Measurements from ENCODE around the gene DNAJC7.

Gene DNAJC7

DNA sequence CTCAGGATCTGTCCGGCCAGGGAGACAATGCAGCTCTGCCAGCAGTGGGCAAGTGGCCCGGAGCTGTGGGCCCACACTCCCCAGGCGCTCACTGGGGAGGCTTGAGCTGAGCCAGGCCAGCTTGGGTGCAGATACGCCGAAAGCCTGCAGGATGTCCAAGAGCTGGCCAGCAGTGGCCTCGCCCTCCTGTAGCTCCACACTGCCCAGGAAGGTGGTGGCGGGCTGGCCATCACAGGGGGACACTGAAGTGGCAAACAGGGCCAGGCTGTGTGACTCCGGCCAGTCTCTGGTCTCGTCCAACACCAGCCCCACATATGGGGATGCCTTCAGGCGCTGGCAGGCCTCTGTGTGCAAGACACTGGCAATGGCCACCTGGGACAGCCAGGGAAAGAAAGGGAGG lies 23.6 kb upstream of the DNAJC7 start:
- no peak for TF ChIP-seq POLR2AphosphoS5 (IDR thresholded peaks at IDR 0.05; ENCODE audit: low read depth, low read length)
- no peak for TF ChIP-seq TAF1 (IDR thresholded peaks at IDR 0.05; ENCODE audit: borderline replicate concordance, insufficient read depth, low read length)
- TF ChIP-seq FOXP2 (optimal IDR thresholded peaks at IDR 0.05; ENCODE audit: borderline replicate concordance, extremely low read depth, extremely low read length, insufficient read depth): no peak
- TF ChIP-seq SIN3A (IDR thresholded peaks at IDR 0.05; ENCODE audit: borderline replicate concordance, insufficient read depth, low read length): no peak
- TF ChIP-seq, protein P1, sequence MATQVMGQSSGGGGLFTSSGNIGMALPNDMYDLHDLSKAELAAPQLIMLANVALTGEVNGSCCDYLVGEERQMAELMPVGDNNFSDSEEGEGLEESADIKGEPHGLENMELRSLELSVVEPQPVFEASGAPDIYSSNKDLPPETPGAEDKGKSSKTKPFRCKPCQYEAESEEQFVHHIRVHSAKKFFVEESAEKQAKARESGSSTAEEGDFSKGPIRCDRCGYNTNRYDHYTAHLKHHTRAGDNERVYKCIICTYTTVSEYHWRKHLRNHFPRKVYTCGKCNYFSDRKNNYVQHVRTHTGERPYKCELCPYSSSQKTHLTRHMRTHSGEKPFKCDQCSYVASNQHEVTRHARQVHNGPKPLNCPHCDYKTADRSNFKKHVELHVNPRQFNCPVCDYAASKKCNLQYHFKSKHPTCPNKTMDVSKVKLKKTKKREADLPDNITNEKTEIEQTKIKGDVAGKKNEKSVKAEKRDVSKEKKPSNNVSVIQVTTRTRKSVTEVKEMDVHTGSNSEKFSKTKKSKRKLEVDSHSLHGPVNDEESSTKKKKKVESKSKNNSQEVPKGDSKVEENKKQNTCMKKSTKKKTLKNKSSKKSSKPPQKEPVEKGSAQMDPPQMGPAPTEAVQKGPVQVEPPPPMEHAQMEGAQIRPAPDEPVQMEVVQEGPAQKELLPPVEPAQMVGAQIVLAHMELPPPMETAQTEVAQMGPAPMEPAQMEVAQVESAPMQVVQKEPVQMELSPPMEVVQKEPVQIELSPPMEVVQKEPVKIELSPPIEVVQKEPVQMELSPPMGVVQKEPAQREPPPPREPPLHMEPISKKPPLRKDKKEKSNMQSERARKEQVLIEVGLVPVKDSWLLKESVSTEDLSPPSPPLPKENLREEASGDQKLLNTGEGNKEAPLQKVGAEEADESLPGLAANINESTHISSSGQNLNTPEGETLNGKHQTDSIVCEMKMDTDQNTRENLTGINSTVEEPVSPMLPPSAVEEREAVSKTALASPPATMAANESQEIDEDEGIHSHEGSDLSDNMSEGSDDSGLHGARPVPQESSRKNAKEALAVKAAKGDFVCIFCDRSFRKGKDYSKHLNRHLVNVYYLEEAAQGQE (IDR thresholded peaks at IDR 0.05; ENCODE audit: insufficient read depth in 1 of 2, low read depth in 2 of 2, low read length in 2 of 2): no peak

DNA sequence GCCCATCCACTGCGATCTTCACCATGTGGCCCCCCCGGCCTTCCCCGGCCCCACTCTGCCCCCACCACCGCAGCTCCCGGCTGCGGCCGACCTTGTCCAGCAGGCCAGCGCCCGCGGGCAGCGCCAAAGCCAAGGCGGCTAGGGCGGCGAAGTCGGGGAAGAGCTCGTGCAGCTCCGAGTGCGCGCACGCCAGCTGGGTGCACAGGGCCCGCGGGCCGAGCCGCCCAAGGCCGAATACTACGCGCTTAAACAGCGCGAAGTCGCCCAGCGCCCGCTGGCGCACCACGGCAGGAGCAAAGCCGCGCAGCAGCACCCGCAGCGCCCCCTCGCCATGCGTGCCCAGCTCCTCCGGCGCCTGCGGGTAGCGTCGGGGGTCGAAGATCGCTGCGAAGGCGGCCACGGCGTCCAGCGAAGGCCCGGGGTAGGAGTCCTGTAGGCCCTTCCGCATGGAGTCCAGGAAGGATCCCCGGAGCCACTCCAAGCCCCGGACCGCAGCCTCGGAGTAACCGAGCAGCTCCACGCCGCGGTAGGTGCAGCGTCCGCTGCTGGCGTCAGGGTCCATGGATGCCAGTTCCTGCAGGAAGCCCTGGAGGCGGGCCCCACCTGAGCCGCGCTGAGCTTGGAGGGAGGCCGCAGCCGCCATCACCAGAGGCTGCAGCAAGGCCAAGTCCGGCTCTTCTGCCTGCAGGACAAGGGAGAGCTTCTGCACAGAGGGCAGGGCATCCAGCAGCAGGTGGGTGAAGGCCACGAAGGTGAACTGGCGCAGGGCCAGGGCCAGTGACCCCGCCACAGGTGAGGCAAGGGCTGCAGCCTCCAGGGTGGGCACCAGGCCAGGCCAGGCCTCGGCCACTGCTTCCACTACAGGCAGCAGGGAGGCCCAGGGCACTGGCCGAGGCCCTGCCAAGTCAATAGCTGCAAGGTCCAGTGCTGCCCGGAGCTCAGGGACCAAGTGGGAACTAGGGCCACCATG lies 22.8 kb upstream of the DNAJC7 start:
- TF ChIP-seq, protein P1 (IDR thresholded peaks at IDR 0.05; ENCODE audit: insufficient read depth in 1 of 2, low read depth in 2 of 2, low read length in 2 of 2): no peak
- TF ChIP-seq FOXP2 (optimal IDR thresholded peaks at IDR 0.05; ENCODE audit: borderline replicate concordance, extremely low read depth, extremely low read length, insufficient read depth): no peak
- no peak for TF ChIP-seq POLR2AphosphoS5 (IDR thresholded peaks at IDR 0.05; ENCODE audit: low read depth, low read length)
- no peak for TF ChIP-seq SIN3A (IDR thresholded peaks at IDR 0.05; ENCODE audit: borderline replicate concordance, insufficient read depth, low read length)
- TF ChIP-seq TAF1 (IDR thresholded peaks at IDR 0.05; ENCODE audit: borderline replicate concordance, insufficient read depth, low read length): no peak

DNA sequence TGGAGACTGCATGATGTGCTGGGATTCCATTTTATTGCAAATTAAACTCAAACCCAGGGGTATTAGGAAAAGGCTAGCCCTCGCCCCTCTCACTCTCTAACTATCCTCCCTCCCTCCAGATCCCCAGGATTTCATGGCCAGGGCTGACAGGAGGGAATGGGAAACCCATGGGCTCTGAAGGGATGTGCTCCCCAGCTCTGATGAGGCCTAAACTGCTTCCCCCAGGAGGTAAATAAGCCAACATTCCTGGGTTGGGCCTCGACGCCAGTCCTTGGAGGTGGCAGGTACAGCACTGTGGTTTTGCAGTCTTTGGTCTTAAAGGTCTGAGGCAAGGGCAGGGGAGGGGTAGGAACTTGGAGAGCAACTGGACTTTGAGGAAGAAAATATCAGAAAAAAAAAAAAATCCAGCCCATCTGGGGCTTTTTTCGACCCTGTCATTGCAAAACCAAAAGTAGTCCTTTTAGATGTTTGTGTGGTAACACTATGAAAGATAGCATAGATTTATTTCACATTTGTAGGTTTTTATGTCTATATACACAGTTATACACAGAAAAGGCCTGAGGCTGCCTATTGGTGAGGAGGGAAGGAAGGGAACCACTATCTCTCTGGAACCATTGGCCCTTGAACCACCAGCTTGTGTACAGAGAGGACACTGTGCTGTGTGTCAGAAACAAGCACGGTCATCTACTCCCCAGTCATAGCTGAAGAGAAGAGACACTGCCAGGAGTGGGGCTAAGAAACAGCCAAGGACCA lies 21.2 kb upstream of the DNAJC7 start:
- no peak for TF ChIP-seq SIN3A (IDR thresholded peaks at IDR 0.05; ENCODE audit: borderline replicate concordance, insufficient read depth, low read length)
- no peak for TF ChIP-seq POLR2AphosphoS5 (IDR thresholded peaks at IDR 0.05; ENCODE audit: low read depth, low read length)
- no peak for TF ChIP-seq TAF1 (IDR thresholded peaks at IDR 0.05; ENCODE audit: borderline replicate concordance, insufficient read depth, low read length)
- no peak for TF ChIP-seq FOXP2 (optimal IDR thresholded peaks at IDR 0.05; ENCODE audit: borderline replicate concordance, extremely low read depth, extremely low read length, insufficient read depth)
- TF ChIP-seq, protein P1 (IDR thresholded peaks at IDR 0.05; ENCODE audit: insufficient read depth in 1 of 2, low read depth in 2 of 2, low read length in 2 of 2): no peak

DNA sequence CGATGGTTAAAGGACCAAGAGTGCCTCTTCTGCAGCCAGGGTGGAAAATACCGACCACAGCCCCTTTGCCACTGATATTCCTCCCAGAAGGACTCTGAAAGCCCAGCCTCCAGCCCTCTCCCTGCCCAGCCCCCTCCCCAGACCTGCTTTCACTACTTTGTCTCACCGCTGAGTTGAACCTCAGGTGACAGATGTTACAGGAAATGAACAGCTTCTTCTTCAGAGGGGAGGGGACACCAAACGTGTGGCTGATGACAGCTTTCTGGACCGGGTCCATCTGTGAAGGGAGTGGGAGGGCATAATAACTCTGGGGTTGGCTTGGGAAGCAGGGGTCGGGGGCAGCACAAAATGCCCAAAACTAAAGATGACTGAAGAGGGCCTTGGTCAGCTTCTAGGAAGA lies 16.8 kb upstream of the DNAJC7 start:
- TF ChIP-seq FOXP2 (optimal IDR thresholded peaks at IDR 0.05; ENCODE audit: borderline replicate concordance, extremely low read depth, extremely low read length, insufficient read depth): no peak
- TF ChIP-seq TAF1 (IDR thresholded peaks at IDR 0.05; ENCODE audit: borderline replicate concordance, insufficient read depth, low read length): no peak

DNA sequence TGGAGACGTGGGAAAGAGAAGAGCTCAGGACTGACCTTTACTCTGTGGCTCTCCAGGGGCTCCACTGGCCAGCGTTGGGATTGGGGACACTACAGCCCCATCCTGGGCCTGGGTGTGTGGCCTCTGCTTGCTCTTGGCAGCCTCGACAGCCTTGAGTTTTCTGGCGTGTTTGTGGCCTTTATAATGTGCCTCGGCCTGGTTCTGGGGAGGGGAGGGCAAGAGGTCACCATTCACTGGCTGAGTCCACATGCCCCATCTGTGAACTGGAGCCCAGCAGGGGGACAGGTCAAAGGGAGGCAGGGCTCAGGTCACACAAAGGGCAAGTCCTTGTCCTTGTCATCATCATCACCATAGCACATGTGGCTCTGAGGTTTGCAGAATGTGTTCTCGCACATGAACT lies 14.3 kb upstream of the DNAJC7 start:
- TF ChIP-seq TAF1 (IDR thresholded peaks at IDR 0.05; ENCODE audit: borderline replicate concordance, insufficient read depth, low read length) (no peak), FOXP2 (optimal IDR thresholded peaks at IDR 0.05; ENCODE audit: borderline replicate concordance, extremely low read depth, extremely low read length, insufficient read depth) (no peak), POLR2AphosphoS5 (IDR thresholded peaks at IDR 0.05; ENCODE audit: low read depth, low read length) (no peak), SIN3A (IDR thresholded peaks at IDR 0.05; ENCODE audit: borderline replicate concordance, insufficient read depth, low read length) (no peak)
- TF ChIP-seq, protein P1 (IDR thresholded peaks at IDR 0.05; ENCODE audit: insufficient read depth in 1 of 2, low read depth in 2 of 2, low read length in 2 of 2): no peak

Measured in PFSK-1 (cell line).